ENCODE data around the gene NCF4.

Gene NCF4

GRCh38 chr22:36864454-36865215, 3.8 kb downstream of the NCF4 start:
- DNase-seq (ENCODE audit: low spot score), result no peak

DNA sequence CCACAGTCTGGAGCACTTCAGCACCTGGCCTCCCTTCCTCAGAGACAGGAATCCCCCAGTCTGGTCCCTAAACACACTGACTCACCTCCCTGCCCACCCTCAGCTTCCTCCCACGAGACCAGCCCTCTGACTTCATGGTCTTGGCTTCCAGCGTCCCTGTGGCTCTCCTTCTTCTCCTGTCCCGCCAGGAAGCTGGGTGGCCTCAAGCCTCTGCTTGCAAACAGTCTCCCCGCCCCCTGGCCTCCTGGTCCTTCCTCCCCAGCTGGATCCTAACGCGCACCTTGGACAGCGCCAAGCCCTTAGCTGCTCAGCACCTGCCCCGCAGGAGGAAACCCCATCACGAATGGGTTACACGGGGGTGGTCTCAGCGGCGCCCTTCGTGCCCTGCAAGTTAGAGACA, 4.5 kb downstream of the NCF4 start:
- no peak for DNase-seq (ENCODE audit: low spot score)

DNA sequence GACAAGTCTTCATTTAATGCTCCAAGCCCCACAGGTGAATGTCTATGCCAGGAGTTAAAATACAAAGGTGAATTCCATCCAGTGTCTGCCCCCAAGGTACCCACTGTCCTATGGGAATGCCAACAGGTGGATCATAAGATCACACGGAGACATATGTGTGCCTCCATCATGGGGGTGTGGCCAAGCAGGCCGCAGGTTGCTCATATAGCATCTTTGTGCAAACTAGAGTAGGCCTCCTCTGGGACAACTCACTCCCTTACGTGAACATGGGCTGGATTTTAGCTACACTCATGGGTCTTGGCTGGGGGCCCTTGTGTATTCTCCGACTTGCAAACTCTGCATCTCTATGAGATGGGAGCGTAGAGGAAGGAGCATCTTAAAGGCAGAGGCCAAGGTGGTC, 6.9 kb downstream of the NCF4 start:
- no peak for DNase-seq (ENCODE audit: low spot score)

- no peak for DNase-seq (ENCODE audit: low spot score)
Measured at GRCh38 chr22:36868546-36869181, 7.9 kb downstream of the NCF4 start.

- DNase-seq (ENCODE audit: low spot score), result no peak
Measured at GRCh38 chr22:36870250-36870649, 9.4 kb downstream of the NCF4 start.

GRCh38 chr22:36871669-36872081, 10.9 kb downstream of the NCF4 start:
- no peak for DNase-seq (ENCODE audit: low spot score)

GRCh38 chr22:36872084-36872483, 11.3 kb downstream of the NCF4 start:
- no peak for DNase-seq (ENCODE audit: low spot score)

DNA sequence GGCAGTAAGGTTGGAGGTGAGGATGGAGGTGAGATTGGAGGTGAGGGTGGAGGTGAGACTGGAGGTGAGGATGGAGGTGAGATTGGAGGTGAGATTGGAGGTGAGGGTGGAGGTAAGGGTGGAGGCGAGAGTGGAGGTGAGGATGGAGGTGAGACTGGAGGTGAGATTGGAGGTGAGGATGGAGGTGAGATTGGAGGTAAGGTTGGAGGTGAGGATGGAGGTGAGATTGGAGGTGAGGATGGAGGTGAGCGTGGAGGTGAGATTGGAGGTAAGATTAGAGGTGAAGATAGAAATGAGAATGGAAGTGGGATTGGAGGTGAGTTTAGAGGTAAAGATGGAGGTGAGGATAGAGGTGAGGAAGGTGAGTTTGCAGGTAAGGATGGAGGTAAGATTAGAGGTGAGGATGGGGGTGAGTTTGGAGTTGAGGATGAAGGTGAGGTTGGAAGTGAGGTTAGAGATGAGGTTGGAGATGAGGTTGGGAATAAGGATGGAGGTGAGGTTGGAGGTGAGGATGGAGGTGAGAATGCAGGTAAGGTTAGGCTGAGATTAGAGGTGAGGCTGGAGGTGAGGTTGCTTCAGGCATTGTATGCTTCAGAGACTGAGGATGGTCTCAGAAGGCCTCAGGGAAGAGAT, 12.2 kb downstream of the NCF4 start:
- no peak for DNase-seq (ENCODE audit: low spot score)

DNA sequence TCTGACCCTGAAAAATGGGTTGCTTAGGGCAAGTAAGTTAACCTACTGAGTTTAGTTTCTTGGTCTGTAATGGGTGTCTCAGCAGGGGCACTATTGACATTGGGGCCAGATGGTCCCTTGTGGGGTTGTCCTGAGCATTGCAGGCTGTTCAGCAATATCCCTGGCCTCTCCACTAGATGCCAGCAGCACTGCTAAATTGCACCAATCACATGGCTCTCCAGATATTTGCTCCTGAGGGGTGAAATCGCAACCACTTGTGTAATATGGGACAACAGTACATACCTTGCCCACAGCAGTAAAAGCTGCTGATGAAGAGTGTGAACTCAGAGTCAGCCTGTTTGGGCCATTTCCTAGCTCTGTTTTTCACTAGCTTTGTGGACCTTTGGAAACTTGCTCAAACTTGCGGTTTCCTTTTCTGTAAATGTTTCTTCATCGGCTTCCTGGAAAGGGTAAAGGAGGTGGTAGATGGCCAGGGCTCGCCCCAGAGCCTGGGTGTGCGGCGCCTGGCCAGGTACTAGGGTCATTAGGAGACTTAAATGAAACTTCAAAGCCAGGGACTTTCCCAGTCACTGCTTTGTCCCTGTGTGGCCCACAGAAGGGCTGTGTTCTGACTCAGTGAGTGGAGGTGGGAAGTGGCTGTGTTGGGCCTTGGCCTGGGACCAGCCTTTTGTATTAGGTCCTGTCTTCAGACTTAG, 13.0 kb downstream of the NCF4 start:
- DNase-seq (ENCODE audit: low spot score), result no peak

GRCh38 chr22:36874309-36874696, 13.5 kb downstream of the NCF4 start:
- DNase-seq (ENCODE audit: low spot score), result no peak

- no peak for DNase-seq (ENCODE audit: low spot score)
Measured at GRCh38 chr22:36874736-36875135, 13.9 kb downstream of the NCF4 start.

DNA sequence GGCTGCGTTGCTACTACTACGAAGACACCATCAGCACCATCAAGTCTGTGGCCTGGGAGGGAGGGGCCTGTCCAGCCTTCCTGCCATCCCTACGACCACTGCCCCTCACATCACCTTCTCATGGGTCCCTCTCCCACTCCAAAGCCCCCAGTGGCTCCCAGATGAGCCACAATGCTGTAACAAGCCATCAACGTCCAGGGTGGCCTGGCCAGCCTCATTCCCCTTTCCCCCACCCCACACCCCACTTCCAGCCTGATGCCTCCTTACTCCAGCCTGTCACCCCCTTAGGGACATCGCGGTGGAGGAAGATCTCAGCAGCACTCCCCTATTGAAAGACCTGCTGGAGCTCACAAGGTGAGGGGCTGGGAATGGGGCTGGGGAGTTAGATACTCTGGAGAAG, 14.9 kb downstream of the NCF4 start:
- no peak for DNase-seq (ENCODE audit: low spot score)

GRCh38 chr22:36879775-36880174, 19.0 kb downstream of the NCF4 start:
- no peak for DNase-seq (ENCODE audit: low spot score)

DNA sequence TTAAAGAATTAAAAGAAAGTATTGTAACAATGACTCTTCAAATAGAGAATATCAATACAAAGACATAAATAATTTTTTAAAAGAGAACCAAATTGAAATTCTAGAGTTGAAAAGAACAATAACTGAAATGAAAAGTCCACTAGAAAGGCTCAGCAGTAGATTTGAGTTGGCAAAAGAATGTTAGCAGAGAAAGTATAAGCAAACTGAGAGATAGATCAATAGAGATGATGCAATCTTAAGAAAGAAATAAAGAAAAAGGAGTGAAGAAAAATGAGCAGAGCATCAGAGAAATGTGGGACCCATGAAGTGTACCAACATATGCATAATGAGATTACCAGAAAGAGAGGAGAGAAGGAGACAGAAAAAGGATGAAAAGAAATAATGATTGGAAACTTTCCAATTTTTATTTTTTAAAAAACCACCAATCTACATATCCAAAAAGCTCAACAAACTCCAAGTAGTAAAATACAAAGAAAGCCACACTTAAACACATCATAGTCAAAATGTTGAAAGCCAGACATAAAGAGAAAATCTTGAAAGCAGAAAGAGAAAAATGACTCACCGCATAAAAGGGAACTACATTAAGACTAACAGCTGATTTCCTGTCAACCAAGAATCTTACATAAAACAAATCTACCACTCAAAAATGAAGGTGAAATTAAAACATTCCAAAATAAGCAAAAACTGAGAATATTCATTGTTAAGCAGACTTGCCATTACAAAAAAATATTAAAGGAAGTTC, 20.9 kb downstream of the NCF4 start:
- no peak for DNase-seq (ENCODE audit: low spot score)

GRCh38 chr22:36884349-36885158, 23.7 kb downstream of the NCF4 start:
- DNase-seq (ENCODE audit: low spot score), result no peak

DNA sequence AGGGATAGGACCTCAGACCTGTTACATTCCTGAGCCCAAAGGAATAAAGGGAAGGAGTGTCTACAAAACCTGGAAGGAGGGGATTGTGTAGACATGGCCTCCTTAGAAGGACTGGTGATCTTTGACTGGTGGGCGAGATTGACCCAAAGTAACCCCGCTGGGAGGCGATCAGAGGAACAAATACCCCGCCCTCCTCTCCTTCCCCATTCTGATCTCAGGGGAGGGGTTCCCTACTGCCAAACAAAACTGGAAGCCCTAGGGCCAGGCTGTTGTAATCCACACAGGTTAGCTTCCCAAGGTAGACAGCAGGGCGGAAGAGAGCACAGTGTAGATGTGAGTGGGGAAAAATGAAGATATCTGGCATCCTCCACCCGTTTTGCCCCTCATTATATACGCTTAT, 24.7 kb downstream of the NCF4 start:
- no peak for DNase-seq (ENCODE audit: low spot score)

DNA sequence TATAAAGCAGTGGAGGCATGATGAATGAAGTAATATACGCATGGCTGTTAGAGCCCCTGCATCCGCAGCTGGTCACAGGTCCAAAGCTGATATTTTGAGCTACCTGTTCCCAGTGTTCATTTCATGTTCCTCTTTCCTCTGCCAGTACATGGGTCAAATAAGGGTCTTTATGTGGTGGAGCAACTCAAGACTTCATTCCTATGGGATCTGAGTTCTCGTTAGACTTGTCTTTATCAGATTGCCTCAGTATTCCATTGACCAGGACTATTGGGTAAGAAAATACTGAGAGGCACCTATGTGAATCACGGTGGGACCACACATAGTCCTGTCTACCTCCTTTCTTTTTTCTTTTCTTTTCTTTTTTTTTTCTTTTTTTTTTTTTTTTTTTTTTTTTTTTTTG, 25.2 kb downstream of the NCF4 start:
- DNase-seq (ENCODE audit: low spot score), result no peak

DNA sequence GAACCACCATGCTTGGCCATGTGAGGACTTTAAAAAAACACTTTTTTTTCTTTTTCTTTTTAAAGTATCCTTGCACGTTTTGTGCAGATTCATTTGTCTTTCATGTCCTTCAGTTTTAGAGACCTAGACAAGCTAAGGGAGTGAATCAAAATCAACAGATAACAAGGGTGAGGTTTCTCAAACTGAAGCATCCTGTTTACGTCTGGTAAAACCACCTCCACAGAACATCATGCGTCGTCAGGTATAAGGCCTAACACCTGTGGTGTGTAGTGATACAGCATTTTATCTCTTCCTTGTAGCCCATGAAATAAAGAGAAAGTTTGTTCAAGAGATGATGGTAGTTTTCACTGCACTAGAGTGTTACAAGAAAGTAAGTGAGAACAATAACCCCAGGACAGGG, 26.4 kb downstream of the NCF4 start:
- no peak for DNase-seq (ENCODE audit: low spot score)

DNA sequence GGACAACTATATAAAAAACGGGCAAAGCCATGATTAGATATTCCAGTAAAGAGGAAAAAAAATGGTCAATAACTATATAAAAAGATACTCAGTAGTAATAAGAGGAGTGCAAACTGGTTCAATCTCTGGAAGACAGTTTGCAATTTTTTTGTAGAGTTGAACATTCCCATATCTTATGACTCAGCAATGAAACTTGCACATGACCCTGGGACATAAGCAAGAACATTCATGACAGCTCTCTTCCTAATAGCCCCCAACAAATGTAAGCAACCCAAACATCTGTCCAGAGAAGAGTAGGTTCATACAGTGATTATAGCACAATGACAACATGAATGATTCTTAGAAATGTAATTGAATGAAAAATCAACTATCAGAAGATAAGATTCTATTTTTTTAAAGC, 30.8 kb downstream of the NCF4 start:
- no peak for DNase-seq (ENCODE audit: low spot score)

DNA sequence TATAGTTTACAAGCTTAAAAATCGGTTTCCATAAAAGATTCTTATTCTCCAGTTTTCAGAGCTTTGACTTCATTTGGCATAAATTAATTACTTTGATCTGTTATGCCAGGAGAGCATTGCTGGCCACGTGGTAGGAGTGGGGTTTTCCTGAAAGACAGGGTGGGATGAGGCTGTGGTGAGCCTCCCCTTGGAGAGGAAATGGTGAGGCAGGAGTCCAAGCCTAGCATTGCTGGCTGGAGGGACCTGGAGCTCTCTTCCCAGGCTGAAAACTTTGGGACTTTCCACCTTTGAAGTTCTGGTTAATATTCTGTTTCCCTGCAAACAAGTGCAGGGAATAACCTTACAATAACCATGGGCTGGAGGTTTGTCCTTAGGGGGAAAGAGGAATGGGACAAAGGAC, 31.5 kb downstream of the NCF4 start:
- DNase-seq (ENCODE audit: low spot score), result no peak

- no peak for DNase-seq (ENCODE audit: low spot score)
Measured at GRCh38 chr22:36893262-36893661, 32.5 kb downstream of the NCF4 start.
